Neural crest cell (in vitro differentiated cells): ENCODE results near the gene HSD11B1L. TPM values are rescaled to one million over a fixed set of nuclear protein-coding genes. Genes with fewer than 3 reads are reported as not detected.
A peak's percentile ranks its signal among the peaks of the same experiment; 100 is the strongest.

Experiments used
- DNase-seq: peaks from one replicate; pipeline ENCODE4 v3.0.0; 2021; ENCODE audit warnings: low read depth, mixed read lengths, low spot score
- H3K27ac Mint-ChIP-seq: one replicate; pipeline ENCODE4 v1.8.0; 2021; ENCODE audit warnings: mild to moderate bottlenecking, mixed read lengths; ENCODE audit not compliant: unreplicated experiment
- H3K27me3 Mint-ChIP-seq: 2 replicates; pipeline ENCODE4 v1.8.0; 2021; ENCODE audit warnings: low read depth, mild to moderate bottlenecking, mixed read lengths
- H3K36me3 Mint-ChIP-seq: 2 replicates; pipeline ENCODE4 v1.8.0; 2021; ENCODE audit warnings: low read depth, mild to moderate bottlenecking, mixed read lengths
- H3K4me1 Mint-ChIP-seq: 2 replicates; pipeline ENCODE4 v1.8.0; 2021; ENCODE audit warnings: mixed read lengths
- H3K4me3 Mint-ChIP-seq: one replicate; pipeline ENCODE4 v1.8.0; 2021; ENCODE audit warnings: mild to moderate bottlenecking, mixed read lengths
- H3K9me3 Mint-ChIP-seq: 2 replicates; pipeline ENCODE4 v1.8.0; 2021; ENCODE audit warnings: mixed read lengths
- CTCF ChIP-seq: fragments of 200-600 bp; sonication (generic); conservative IDR thresholded peaks from 2 replicates; pipeline ENCODE4 v1.5.0; 2021; ENCODE audit warnings: antibody characterized with exemption, mild to moderate bottlenecking
- total RNA-seq: library from RNA; stranded (reverse); gene quantifications from 2 replicates; pipeline ENCODE4 v1.2.1, GENCODE V29; 2021

The HSD11B1L gene
- total RNA-seq, 1 donor from 2014 or later, result 21.7 TPM

GRCh38 chr19:5673752-5674151 is 7.1 kb upstream of the HSD11B1L start:
- no peaks in the 10 kb centered on the region for H3K4me1 Mint-ChIP-seq
- H3K4me3 Mint-ChIP-seq, result peak overlapping the region; percentile 1
- DNase-seq, result no peak
- no peak overlapping the region for H3K27ac Mint-ChIP-seq
- no peak for TF ChIP-seq CTCF
- no peaks in the 10 kb centered on the region for H3K9me3 Mint-ChIP-seq
- H3K27me3 Mint-ChIP-seq, result no peaks in the 10 kb centered on the region
- H3K36me3 Mint-ChIP-seq, result peaks cover 11% of the 10 kb centered on the region

- H3K27ac Mint-ChIP-seq, result no peak overlapping the region
These were observed 6.1 kb upstream of the HSD11B1L start for GRCh38 chr19:5674714-5675113.

GRCh38 chr19:5676105-5676771 is 4.6 kb upstream of the HSD11B1L start:
- H3K9me3 Mint-ChIP-seq, result peaks cover 3% of the 10 kb centered on the region
- H3K4me1 Mint-ChIP-seq, result peaks cover 18% of the 10 kb centered on the region
- no peak for DNase-seq
- no peak overlapping the region for H3K27ac Mint-ChIP-seq
- peaks cover 4% of the 10 kb centered on the region for H3K27me3 Mint-ChIP-seq
- TF ChIP-seq CTCF, result no peak
- peaks cover 11% of the 10 kb centered on the region for H3K36me3 Mint-ChIP-seq
- H3K4me3 Mint-ChIP-seq, result peak overlapping the region; percentile 41

More at GRCh38 chr19:5674714-5675113, 6.1 kb upstream of the HSD11B1L start:
- DNase-seq, result no peak
- no peaks in the 10 kb centered on the region for H3K9me3 Mint-ChIP-seq
- peak overlapping the region; percentile 61 for H3K4me3 Mint-ChIP-seq
- no peak for TF ChIP-seq CTCF
- H3K36me3 Mint-ChIP-seq, result peaks cover 11% of the 10 kb centered on the region
- H3K4me1 Mint-ChIP-seq, result peaks cover 8% of the 10 kb centered on the region
- no peaks in the 10 kb centered on the region for H3K27me3 Mint-ChIP-seq

GRCh38 chr19:5676772-5677105 is 4.1 kb upstream of the HSD11B1L start:
- peaks cover 3% of the 10 kb centered on the region for H3K9me3 Mint-ChIP-seq
- peaks cover 23% of the 10 kb centered on the region for H3K4me1 Mint-ChIP-seq
- no peak overlapping the region for H3K27ac Mint-ChIP-seq
- no peak for TF ChIP-seq CTCF
- peaks cover 6% of the 10 kb centered on the region for H3K27me3 Mint-ChIP-seq
- H3K4me3 Mint-ChIP-seq, result peak overlapping the region; percentile 41
- no peak for DNase-seq
- H3K36me3 Mint-ChIP-seq, result peaks cover 11% of the 10 kb centered on the region

GRCh38 chr19:5677136-5677535 is 3.7 kb upstream of the HSD11B1L start:
- peak overlapping the region; percentile 59 for H3K4me3 Mint-ChIP-seq
- no peak overlapping the region for H3K27ac Mint-ChIP-seq
- H3K36me3 Mint-ChIP-seq, result peaks cover 11% of the 10 kb centered on the region
- DNase-seq, result no peak
- TF ChIP-seq CTCF, result no peak
- peaks cover 6% of the 10 kb centered on the region for H3K27me3 Mint-ChIP-seq
- H3K4me1 Mint-ChIP-seq, result peaks cover 27% of the 10 kb centered on the region
- peaks cover 3% of the 10 kb centered on the region for H3K9me3 Mint-ChIP-seq
